Calu3 (cell line): ENCODE measurements around the gene DNAJC25. TPM values are rescaled to one million over a fixed set of nuclear protein-coding genes. Genes with fewer than 3 reads are reported as not detected.

ENCODE experiments used
- BruUV-seq: library from RNA; stranded (reverse); fragments of 400-500 nt; replicated peaks from 2 replicates; lab custom pipeline; 2021; lab: Mats Ljungman, UMichigan
- CTCF ChIA-PET: fragments of 300-600 bp; sonication (Branson Sonifier 250); formaldehyde crosslinking; loops from one replicate; lab custom pipeline; 2022; ENCODE audit warnings: antibody characterized with exemption; lab: Charles Lee
- DNase-seq: peaks from one replicate; pipeline ENCODE4 v3.0.0; 2022
- H3K27ac Mint-ChIP-seq: one replicate; pipeline ENCODE4 v1.8.0; 2022; ENCODE audit warnings: mixed read lengths; ENCODE audit not compliant: unreplicated experiment
- H3K27me3 Mint-ChIP-seq: one replicate; pipeline ENCODE4 v1.8.0; 2022; ENCODE audit warnings: mixed read lengths; ENCODE audit not compliant: unreplicated experiment
- H3K36me3 Mint-ChIP-seq: one replicate; pipeline ENCODE4 v1.8.0; 2022; ENCODE audit warnings: mild to moderate bottlenecking, moderate library complexity, mixed read lengths; ENCODE audit not compliant: insufficient read depth, unreplicated experiment
- H3K4me1 Mint-ChIP-seq: one replicate; pipeline ENCODE4 v1.8.0; 2022; ENCODE audit warnings: mild to moderate bottlenecking, low read depth, mixed read lengths; ENCODE audit not compliant: unreplicated experiment
- H3K4me3 Mint-ChIP-seq: one replicate; pipeline ENCODE4 v1.8.0; 2022; ENCODE audit warnings: mild to moderate bottlenecking, low read depth, moderate library complexity, mixed read lengths; ENCODE audit not compliant: unreplicated experiment
- H3K9me3 Mint-ChIP-seq: one replicate; pipeline ENCODE4 v1.8.0; 2022; ENCODE audit warnings: low read depth, mixed read lengths; ENCODE audit not compliant: unreplicated experiment
- intact Hi-C: fragments of 100-400 bp; cut with micrococcal nuclease; formaldehyde crosslinking; loops from one replicate; pipeline ENCODE4 v1.10.0; 2022; ENCODE audit not compliant: unreplicated experiment
- total RNA-seq: library from RNA; stranded (reverse); gene quantifications from 2 replicates; pipeline ENCODE4 v1.2.3, GENCODE V29; 2022
- TF ChIP-seq, protein P1 (sequence below): fragments of 200-600 bp; IDR thresholded peaks from one replicate; pipeline ENCODE4 v1.8.0; 2022; ENCODE audit warnings: antibody characterized with exemption; ENCODE audit not compliant: unreplicated experiment

The DNAJC25 gene
- total RNA-seq, 1 experiment from 2014 or later, result 6.3 TPM

GRCh38 chr9:111645806-111646205 is 14.7 kb downstream of the DNAJC25 start:
- intact Hi-C loops, result no loop called here
- no peak for DNase-seq
- Mint-ChIP-seq H3K4me1 (no peaks in the 10 kb centered on the region), H3K27ac (no peak overlapping the region), H3K9me3 (no peaks in the 10 kb centered on the region), H3K27me3 (no peaks in the 10 kb centered on the region), H3K4me3 (no peak overlapping the region), H3K36me3 (peaks cover 5% of the 10 kb centered on the region)
- TF ChIP-seq, protein P1, sequence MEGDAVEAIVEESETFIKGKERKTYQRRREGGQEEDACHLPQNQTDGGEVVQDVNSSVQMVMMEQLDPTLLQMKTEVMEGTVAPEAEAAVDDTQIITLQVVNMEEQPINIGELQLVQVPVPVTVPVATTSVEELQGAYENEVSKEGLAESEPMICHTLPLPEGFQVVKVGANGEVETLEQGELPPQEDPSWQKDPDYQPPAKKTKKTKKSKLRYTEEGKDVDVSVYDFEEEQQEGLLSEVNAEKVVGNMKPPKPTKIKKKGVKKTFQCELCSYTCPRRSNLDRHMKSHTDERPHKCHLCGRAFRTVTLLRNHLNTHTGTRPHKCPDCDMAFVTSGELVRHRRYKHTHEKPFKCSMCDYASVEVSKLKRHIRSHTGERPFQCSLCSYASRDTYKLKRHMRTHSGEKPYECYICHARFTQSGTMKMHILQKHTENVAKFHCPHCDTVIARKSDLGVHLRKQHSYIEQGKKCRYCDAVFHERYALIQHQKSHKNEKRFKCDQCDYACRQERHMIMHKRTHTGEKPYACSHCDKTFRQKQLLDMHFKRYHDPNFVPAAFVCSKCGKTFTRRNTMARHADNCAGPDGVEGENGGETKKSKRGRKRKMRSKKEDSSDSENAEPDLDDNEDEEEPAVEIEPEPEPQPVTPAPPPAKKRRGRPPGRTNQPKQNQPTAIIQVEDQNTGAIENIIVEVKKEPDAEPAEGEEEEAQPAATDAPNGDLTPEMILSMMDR, result no peak
- BruUV-seq, result no TSS peak
- CTCF ChIA-PET, result no interaction called here

- no peaks in the 10 kb centered on the region for H3K9me3 Mint-ChIP-seq
- H3K4me3 Mint-ChIP-seq, result no peak overlapping the region
- no peaks in the 10 kb centered on the region for H3K27me3 Mint-ChIP-seq
- H3K4me1 Mint-ChIP-seq, result no peaks in the 10 kb centered on the region
- H3K27ac Mint-ChIP-seq, result no peak overlapping the region
- intact Hi-C loops, result no loop called here
- CTCF ChIA-PET, result no interaction called here
- no TSS peak for BruUV-seq
- TF ChIP-seq, protein P1, result no peak
- H3K36me3 Mint-ChIP-seq, result peaks cover 5% of the 10 kb centered on the region
- no peak for DNase-seq
Measured at GRCh38 chr9:111646417-111646816, 15.3 kb downstream of the DNAJC25 start.

DNA sequence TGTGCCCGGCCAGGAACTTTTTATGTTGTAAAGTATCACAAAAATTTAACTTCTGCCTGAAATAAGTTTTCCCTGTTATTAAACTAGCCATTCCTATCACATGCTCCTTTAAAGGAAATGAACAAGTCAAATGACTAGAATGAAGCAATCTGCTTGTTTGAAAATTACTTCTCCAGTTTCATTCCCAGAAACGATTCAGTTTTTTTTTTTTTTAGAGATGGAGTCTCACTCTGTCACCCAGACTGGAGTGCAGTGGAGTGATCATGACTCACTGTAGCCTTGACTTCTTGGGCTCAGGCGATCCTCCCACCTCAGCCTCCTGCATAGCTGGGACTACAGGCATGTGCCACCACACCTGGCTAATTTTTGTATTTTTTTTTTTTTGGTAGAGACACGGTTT is 16.9 kb downstream of the DNAJC25 start:
- TF ChIP-seq, protein P1, result no peak
- Mint-ChIP-seq H3K27me3 (no peaks in the 10 kb centered on the region), H3K4me3 (no peak overlapping the region), H3K27ac (no peak overlapping the region), H3K9me3 (no peaks in the 10 kb centered on the region), H3K36me3 (peaks cover 5% of the 10 kb centered on the region), H3K4me1 (no peaks in the 10 kb centered on the region)
- no TSS peak for BruUV-seq
- intact Hi-C loops, result no loop called here
- no peak for DNase-seq
- CTCF ChIA-PET, result no interaction called here

- Mint-ChIP-seq H3K4me3 (no peak overlapping the region), H3K27ac (no peak overlapping the region), H3K27me3 (no peaks in the 10 kb centered on the region), H3K4me1 (no peaks in the 10 kb centered on the region), H3K9me3 (no peaks in the 10 kb centered on the region), H3K36me3 (no peaks in the 10 kb centered on the region)
- no peak for DNase-seq
- CTCF ChIA-PET, result no interaction called here
- TF ChIP-seq, protein P1, result no peak
- intact Hi-C loops, result no loop called here
- BruUV-seq, result no TSS peak
Measured at GRCh38 chr9:111649016-111649415, 17.9 kb downstream of the DNAJC25 start.
